ENCODE results near the gene SHC3. TPM values are rescaled to one million over a fixed set of nuclear protein-coding genes. Genes with fewer than 3 reads are reported as not detected.

SHC3 gene
- 1.3 and 1.8 TPM in 2 replicates for total RNA-seq (2021)
- long read RNA-seq, partial matches to known transcripts = 0 of 3 reads
- long read RNA-seq, other reads (novel, unspliced or antisense) = 3 of 3 reads

GRCh38 chr9:89177944-89178829 lies at the start of gene SHC3:
Gene SHC3 (minus strand): TSS chr9:89178818. CDS start chr9:89178460, 358 bp downstream.
- no peak within 1 kb of the TSS for H3T11ph ChIP-seq (ENCODE audit: low read length)
- H4K91ac ChIP-seq (ENCODE audit: insufficient read length, low read depth, low read length) = no peak within 1 kb of the TSS
- H2BK15ac ChIP-seq (ENCODE audit: low read depth, low read length) = no peak within 1 kb of the TSS
- no peaks in the 10 kb centered on the region; the same call in 1 of the 2 replicates for H3K27me3 ChIP-seq (ENCODE audit: insufficient read depth, low read length)
- no peak within 1 kb of the TSS for H2BK20ac ChIP-seq (ENCODE audit: low read depth, low read length, poor library complexity, severe bottlenecking)
- no peak within 1 kb of the TSS for H4K8ac ChIP-seq (replicated peaks; ENCODE audit: insufficient read length, low read depth, low read length)
- peak within 1 kb of the TSS; percentile 46 for H3K18ac ChIP-seq (ENCODE audit: insufficient read length, low read depth, low read length)
- H3K4me1 ChIP-seq (ENCODE audit: insufficient read depth, low read length) = peaks cover 13% of the 10 kb centered on the region; the same call in 1 of the 2 replicates
- DNase-seq = peak; percentile 74
- H3K27ac ChIP-seq (ENCODE audit: insufficient read length, low read depth, low read length) = no peak within 1 kb of the TSS
- H3K4me2 ChIP-seq (ENCODE audit: insufficient read depth, insufficient read length, low read length) = peak within 1 kb of the TSS; percentile 76
- peaks cover 25% of the 10 kb centered on the region for H3K23me2 ChIP-seq (ENCODE audit: insufficient read length, low read depth, low read length, poor library complexity, severe bottlenecking)
- Mint-ChIP-seq H3K27me3 (ENCODE audit: low read depth) (peaks cover 49% of the 10 kb centered on the region), H3K27ac (peak within 1 kb of the TSS in 2 of 3 experiments; percentile 3 to 92; a peak in 4 of 7 replicates), H3K9me3 (peaks cover 0 to 2% of the 10 kb centered on the region in 2 experiments; a peak in 1 of 5 replicates), H3K4me1 (peaks cover 33 to 35% of the 10 kb centered on the region in 2 experiments), H3K4me3 (peak within 1 kb of the TSS; percentile 61 to 84), H3K36me3 (ENCODE audit: insufficient read depth in 1 of 3, low read depth in 3 of 3) (no peaks in the 10 kb centered on the region; a peak in 1 of 7 replicates)
- H2BK5ac ChIP-seq (ENCODE audit: insufficient read length, low read length) = no peak within 1 kb of the TSS
- peak within 1 kb of the TSS; percentile 42 for H3K9ac ChIP-seq (ENCODE audit: extremely low read depth, insufficient read length, low read length)
- TF ChIP-seq, protein P1, sequence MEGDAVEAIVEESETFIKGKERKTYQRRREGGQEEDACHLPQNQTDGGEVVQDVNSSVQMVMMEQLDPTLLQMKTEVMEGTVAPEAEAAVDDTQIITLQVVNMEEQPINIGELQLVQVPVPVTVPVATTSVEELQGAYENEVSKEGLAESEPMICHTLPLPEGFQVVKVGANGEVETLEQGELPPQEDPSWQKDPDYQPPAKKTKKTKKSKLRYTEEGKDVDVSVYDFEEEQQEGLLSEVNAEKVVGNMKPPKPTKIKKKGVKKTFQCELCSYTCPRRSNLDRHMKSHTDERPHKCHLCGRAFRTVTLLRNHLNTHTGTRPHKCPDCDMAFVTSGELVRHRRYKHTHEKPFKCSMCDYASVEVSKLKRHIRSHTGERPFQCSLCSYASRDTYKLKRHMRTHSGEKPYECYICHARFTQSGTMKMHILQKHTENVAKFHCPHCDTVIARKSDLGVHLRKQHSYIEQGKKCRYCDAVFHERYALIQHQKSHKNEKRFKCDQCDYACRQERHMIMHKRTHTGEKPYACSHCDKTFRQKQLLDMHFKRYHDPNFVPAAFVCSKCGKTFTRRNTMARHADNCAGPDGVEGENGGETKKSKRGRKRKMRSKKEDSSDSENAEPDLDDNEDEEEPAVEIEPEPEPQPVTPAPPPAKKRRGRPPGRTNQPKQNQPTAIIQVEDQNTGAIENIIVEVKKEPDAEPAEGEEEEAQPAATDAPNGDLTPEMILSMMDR (conservative IDR thresholded peaks at IDR 0.05) = no peak
- H4K5ac ChIP-seq (ENCODE audit: insufficient read length, low read depth, low read length) = no peak within 1 kb of the TSS
- H3K56ac ChIP-seq (ENCODE audit: insufficient read length, low read depth, low read length) = no peak within 1 kb of the TSS
- H2BK120ac ChIP-seq (ENCODE audit: low read depth, low read length, poor library complexity, severe bottlenecking) = no peak within 1 kb of the TSS
- H2AFZ ChIP-seq (ENCODE audit: low read length) = no peak within 1 kb of the TSS
- no peaks in the 10 kb centered on the region for H3K79me1 ChIP-seq (ENCODE audit: insufficient read depth, low read depth, low read length, poor library complexity, severe bottlenecking)
- no peaks in the 10 kb centered on the region for H3K9me3 ChIP-seq (ENCODE audit: control insufficient read depth, low read depth, low read length)
- no peaks in the 10 kb centered on the region for H4K20me1 ChIP-seq (ENCODE audit: control insufficient read depth, insufficient read depth, insufficient read length)
- WGBS (ENCODE audit: extremely low coverage, insufficient read length, low lambda C conversion rate) = no CpG with 5 or more reads among the region's 96 CpGs
- H3K79me2 ChIP-seq (ENCODE audit: insufficient read depth, low read length) = peaks cover 5% of the 10 kb centered on the region; the same call in 1 of the 2 replicates
- peak within 1 kb of the TSS; percentile 12 for H2BK12ac ChIP-seq (ENCODE audit: insufficient read length, low read depth, low read length)
- no peak within 1 kb of the TSS for H2AK5ac ChIP-seq (ENCODE audit: insufficient read length, low read length)
- H3K14ac ChIP-seq (ENCODE audit: insufficient read depth, low read length) = 0 out of 2 replicates have a peak within 1 kb of the TSS, but pooled peaks have one; percentile 60
- H3K4ac ChIP-seq (ENCODE audit: low read depth, low read length) = no peak within 1 kb of the TSS
- no peak within 1 kb of the TSS for H3K23ac ChIP-seq (ENCODE audit: insufficient read length, low read depth, low read length)

All from H9 (cell line).